HG02623 (cell line): ENCODE results near the gene FUT6.
"Not testable (repeated sequence)": the region's sequence is repeated elsewhere in the genome, so short reads cannot be mapped to it uniquely, and the experiment has no call there.

Source experiments
- ATAC-seq: cut with Tn5 transposase; IDR thresholded peaks from one replicate; pipeline ENCODE4 v1.9.1; 2021; ENCODE audit warnings: moderate library complexity; ENCODE audit not compliant: unreplicated experiment

The FUT6 gene

GRCh38 chr19:5857203-5858081, 17.9 kb upstream of the FUT6 start:
- no peak for ATAC-seq

GRCh38 chr19:5855151-5855550, 15.6 kb upstream of the FUT6 start:
- not testable (repeated sequence) for ATAC-seq

GRCh38 chr19:5854121-5854520, 14.6 kb upstream of the FUT6 start:
- not testable (repeated sequence) for ATAC-seq

DNA sequence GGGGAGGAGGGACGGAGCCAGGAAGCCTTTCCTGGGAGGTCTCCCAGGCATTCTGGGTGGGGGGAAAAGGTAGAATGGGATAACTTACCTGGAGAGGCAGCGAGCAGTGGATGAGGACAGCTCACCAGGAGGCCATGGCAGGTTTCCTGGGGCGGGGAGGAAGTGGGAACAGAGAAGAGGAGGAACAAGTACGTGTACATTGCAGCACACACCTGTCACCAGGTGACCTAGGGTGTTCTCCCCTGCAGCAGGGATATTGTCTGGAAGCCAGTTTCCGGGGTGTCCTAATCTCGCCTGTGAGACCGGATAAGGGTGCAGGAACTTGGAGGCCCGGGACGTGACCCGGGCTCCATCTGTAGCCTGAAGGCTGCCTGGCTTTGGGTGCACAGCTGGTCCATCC, 11.8 kb upstream of the FUT6 start, which contains the start of gene FUT3:
TSS of gene FUT3 (minus strand) at position 148 of the 400 bp plus-strand sequence.
- no peak for ATAC-seq

GRCh38 chr19:5850743-5851293, 11.3 kb upstream of the FUT6 start:
- ATAC-seq = no peak

DNA sequence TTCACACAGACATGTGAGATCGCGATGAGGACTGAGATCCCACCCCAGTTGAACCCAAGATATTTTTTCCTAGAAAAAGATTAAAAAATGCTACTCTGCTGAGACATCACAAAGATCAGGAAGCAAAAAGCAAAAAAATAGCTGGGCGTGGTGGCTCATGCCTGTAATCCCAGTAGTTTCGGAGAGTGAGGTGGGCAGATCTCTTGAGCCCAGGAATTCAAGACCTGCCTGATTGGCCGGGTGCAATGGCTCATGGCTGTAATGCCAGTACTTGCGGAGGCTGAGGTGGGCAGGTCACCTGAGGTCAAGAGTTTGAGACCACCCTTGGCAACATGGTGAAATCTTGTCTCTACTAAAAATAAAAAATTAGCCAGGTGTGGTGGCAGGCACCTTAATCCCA, 10.7 kb upstream of the FUT6 start:
- no peak for ATAC-seq

DNA sequence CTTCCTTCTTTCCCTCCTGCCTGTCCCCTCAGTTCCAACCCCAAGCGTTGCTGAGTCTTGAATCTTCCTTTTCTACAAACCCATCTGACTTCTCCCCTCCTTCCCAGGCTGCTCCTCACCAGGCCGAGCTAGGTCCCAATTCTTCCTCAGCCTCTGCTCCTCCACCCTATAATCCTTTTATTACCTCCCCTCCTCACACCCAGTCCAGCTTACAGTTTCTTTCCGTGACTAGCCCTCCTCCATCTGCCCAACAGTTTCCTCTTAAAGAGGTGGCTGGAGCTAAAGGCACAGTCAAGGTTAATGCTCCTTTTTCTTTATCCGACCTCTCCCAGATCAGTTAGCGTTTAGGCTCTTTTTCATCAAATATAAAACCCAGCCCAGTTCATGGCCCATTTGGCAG, 9.1 kb upstream of the FUT6 start:
- not testable (repeated sequence) for ATAC-seq

DNA sequence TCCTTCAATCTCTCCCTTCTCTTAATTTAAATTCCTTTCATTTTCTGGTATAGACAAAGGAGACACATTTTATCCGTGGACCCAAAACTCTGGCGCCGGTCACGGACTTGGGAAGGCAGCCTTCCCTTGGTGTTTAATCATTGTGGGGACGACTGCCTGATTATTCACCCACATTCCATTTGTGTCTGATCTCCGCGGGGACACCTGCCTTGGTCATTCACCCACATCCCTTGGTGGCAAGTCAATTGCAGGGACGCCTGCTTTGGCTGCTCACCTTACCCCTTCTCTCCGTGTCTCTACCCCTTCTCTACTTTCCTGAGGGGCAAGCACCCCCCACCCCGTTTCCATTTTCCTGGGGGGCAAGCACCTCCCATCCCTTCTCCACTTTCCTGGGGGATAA, 8.3 kb upstream of the FUT6 start:
- not testable (repeated sequence) for ATAC-seq

- no peak for ATAC-seq
These were observed 5.2 kb upstream of the FUT6 start for GRCh38 chr19:5844456-5845433.

DNA sequence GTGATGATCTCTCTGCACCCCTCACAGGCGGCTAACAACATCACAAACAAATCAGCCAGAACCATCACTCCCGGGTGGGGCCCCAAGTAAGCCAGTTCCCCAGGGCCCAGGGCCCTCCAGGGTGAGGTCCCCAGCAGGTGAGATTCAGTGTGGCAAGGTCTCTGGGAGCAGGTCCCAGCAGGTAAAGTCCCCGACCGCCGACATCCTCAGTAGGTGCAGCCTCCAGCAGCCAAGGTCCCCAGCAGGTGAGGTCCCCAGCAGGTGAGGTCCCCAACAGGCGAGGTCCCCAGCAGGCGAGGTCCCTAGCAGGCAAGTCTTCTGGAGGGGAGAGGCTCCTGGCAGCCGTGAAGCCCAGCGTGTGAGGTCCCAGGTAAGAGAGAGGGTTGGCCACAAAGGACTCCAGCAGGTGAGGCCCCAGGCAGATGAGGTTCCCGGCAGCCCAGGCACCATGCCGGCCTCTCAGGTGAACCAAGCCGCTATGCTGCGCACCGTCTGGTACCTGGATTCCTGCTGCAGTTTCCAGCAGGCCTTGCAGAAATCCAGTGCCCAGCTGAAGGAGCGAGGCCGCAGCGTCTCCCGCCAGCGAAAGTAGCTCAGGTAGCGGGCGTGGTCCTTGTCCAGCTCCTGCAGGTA, 3.9 kb upstream of the FUT6 start:
- no peak for ATAC-seq

DNA sequence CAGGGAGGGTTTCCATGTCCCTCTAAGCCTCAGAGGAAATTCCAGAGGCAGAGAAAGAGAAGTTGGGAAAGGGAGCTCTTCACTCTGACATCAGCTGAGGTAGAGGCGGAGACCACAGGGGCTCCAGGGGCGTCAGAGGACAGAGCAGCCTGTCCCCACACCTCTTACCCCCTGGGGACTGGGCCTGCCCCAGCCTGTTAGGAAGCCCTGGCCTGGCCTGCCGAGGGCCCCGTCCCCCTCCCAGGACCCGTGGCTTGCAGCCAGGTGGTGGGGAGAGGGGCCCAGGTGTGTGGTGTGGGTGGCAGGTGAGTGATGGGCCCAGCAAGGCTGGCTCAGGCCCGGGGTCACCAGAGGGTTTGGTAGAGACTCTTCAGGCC, 2.2 kb upstream of the FUT6 start:
- not testable (repeated sequence) for ATAC-seq

DNA sequence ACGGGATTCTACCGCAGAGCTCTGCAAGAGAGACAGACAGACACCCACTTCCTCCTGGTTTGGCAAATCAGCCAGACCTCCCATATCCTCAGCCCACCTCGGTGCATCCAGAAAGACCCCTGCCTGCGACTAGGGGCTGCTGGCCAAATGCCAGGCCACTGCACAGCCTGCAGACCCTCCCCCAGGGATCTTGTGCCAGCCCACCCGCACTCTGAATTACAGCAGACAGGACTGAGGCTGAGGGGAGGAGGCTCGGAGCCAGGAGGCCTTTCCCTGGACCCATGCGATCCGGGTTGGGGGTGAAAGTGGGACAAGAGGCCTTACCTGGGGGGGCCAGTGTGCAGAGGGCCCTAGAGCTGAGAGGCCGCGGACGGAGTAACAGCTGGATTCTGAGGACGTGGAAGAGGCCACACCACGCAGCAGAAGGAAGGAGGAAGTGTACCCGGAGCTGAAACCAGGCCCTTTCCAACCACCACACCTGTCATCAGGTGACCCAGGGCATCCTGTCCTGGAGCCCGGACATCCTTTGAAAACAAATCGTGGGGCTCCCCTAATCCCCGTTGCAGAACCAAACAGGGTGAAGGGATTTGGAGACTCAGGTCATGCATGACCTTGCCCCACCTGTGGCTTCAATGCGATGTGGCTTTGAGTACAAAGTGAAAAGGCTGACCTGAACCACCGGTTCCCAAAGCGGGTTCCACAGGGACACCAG, 993 bp downstream of the FUT6 start:
- no peak for ATAC-seq

DNA sequence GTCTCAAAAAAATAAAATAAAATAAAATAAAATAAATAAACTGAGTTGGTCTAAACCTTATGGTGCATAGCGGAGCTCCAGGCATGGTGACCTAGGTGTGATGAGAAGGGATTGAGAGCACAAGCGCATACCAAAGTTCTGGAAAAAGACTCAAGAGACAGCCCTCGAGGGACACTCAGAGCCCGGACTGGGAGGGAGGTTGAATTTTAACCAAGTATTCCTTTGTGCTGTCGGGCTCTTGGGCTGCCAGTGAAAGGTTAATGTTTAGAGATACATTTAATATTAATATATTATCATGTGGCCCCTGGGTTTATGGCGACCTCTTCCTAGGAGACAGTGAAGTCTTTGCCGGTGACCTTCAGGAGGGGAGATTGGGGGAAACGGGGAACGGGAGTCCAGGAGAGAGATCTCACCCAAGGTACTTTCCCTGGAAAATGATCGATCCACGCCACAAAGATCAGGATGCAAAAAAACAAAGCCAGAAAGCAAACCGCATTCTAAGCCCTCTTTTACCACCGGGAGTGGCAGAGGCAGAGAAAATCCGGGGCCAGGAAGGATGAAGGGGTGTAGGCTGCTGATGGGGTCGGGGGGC, 1.6 kb downstream of the FUT6 start:
- no peak for ATAC-seq

DNA sequence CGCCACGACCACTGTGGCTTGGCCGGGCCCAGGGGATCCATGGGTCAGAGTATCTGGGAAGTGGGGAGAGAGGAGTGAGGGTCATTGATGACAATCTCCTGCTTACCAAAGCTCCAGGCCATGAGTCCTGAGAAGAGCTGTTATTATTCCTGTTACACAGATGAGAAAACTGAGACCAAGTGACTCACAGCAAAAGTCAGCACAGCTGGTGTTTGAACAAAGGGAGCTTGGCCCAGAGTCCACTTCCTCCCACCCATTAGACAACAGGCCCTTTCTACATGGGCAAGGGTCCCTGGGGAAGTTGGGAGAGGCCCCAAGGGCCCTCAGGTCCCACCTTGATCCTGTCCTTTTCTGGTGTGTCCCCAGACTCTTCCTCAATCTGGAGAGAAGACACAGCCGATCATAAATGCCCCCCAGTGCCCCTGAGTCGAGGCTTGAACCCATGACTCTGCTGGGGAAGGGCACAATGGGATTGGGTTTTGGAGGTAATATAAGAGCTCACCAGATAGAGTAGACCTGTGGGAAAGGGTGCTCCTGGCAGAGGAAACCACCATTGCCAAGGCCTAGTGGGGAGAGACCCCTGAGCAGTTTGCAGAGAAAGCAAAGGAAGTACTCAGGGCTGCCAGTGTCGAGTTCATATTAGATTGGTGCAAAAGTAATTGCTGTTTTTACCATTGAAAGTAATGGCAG, 6.8 kb downstream of the FUT6 start:
- ATAC-seq = no peak

GRCh38 chr19:5832061-5832460, 7.4 kb downstream of the FUT6 start:
- ATAC-seq = no peak

- no peak for ATAC-seq
These were observed 8.3 kb downstream of the FUT6 start for GRCh38 chr19:5831159-5831558.

GRCh38 chr19:5829567-5830310, 9.8 kb downstream of the FUT6 start:
- no peak for ATAC-seq
